Measurements from ENCODE around the gene KAT14. TPM values are rescaled to one million over a fixed set of nuclear protein-coding genes. Genes with fewer than 3 reads are reported as not detected.

KAT14 gene
- total RNA-seq, 1 experiment from 2014 or later = 24.1 TPM

DNA sequence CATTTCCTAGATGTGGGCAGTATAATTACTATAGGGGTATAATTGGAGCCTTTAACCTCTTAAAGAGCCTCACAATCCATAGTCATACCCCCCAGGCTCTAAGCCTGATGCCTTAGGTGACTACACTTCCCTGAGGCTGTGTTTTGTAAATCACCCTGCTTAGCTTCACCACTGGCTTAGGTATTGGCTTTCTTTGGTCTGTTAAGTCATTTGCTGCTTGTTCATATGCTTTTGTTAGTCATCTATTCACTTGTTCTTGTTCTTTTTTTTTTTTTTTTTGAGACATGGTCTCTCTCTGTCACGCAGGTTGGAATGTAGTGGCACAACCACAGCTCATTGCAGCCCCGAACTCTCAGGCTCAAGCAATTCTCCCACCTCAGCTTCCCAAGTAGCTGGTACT, 26.7 kb downstream of the KAT14 start (continued):
- TF ChIP-seq, protein P1, sequence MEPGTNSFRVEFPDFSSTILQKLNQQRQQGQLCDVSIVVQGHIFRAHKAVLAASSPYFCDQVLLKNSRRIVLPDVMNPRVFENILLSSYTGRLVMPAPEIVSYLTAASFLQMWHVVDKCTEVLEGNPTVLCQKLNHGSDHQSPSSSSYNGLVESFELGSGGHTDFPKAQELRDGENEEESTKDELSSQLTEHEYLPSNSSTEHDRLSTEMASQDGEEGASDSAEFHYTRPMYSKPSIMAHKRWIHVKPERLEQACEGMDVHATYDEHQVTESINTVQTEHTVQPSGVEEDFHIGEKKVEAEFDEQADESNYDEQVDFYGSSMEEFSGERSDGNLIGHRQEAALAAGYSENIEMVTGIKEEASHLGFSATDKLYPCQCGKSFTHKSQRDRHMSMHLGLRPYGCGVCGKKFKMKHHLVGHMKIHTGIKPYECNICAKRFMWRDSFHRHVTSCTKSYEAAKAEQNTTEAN (CRISPR knock-in tag; IDR thresholded peaks at IDR 0.05) = no peak
- TF ChIP-seq ZNF671 (CRISPR knock-in tag; IDR thresholded peaks at IDR 0.05) = no peak
- TF ChIP-seq MLX (CRISPR knock-in tag; IDR thresholded peaks at IDR 0.05) = no peak
- TF ChIP-seq, protein P2, sequence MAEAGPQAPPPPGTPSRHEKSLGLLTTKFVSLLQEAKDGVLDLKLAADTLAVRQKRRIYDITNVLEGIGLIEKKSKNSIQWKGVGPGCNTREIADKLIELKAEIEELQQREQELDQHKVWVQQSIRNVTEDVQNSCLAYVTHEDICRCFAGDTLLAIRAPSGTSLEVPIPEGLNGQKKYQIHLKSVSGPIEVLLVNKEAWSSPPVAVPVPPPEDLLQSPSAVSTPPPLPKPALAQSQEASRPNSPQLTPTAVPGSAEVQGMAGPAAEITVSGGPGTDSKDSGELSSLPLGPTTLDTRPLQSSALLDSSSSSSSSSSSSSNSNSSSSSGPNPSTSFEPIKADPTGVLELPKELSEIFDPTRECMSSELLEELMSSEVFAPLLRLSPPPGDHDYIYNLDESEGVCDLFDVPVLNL (CRISPR knock-in tag; IDR thresholded peaks at IDR 0.05; ENCODE audit: borderline replicate concordance, low read depth) = no peak
- no peak for TF ChIP-seq FOXP1 (CRISPR knock-in tag; IDR thresholded peaks at IDR 0.05; ENCODE audit: borderline replicate concordance)
- TF ChIP-seq RORB (CRISPR knock-in tag; IDR thresholded peaks at IDR 0.05) = no peak
- TF ChIP-seq CBFB (CRISPR knock-in tag; IDR thresholded peaks at IDR 0.05; ENCODE audit: low read depth) = no peak
- TF ChIP-seq USF2 (CRISPR knock-in tag; IDR thresholded peaks at IDR 0.05) = no peak
- TF ChIP-seq FOXK1 (CRISPR knock-in tag; IDR thresholded peaks at IDR 0.05) = no peak
- no peak for TF ChIP-seq ZNF396 (CRISPR knock-in tag; IDR thresholded peaks at IDR 0.05; ENCODE audit: borderline replicate concordance)
- TF ChIP-seq, protein P3, sequence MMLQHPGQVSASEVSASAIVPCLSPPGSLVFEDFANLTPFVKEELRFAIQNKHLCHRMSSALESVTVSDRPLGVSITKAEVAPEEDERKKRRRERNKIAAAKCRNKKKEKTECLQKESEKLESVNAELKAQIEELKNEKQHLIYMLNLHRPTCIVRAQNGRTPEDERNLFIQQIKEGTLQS (CRISPR knock-in tag; conservative IDR thresholded peaks at IDR 0.05) = no peak
- TF ChIP-seq, protein P4, sequence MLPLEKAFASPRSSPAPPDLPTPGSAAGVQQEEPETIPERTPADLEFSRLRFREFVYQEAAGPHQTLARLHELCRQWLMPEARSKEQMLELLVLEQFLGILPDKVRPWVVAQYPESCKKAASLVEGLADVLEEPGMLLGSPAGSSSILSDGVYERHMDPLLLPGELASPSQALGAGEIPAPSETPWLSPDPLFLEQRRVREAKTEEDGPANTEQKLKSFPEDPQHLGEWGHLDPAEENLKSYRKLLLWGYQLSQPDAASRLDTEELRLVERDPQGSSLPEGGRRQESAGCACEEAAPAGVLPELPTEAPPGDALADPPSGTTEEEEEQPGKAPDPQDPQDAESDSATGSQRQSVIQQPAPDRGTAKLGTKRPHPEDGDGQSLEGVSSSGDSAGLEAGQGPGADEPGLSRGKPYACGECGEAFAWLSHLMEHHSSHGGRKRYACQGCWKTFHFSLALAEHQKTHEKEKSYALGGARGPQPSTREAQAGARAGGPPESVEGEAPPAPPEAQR (CRISPR knock-in tag; IDR thresholded peaks at IDR 0.05) = no peak
- no peak for TF ChIP-seq SP1 (CRISPR knock-in tag; conservative IDR thresholded peaks at IDR 0.05)
- no peak for TF ChIP-seq NR3C1 (CRISPR knock-in tag; conservative IDR thresholded peaks at IDR 0.05; ENCODE audit: low read depth)
- TF ChIP-seq ETV6 (CRISPR knock-in tag; IDR thresholded peaks at IDR 0.05) = no peak

GRCh38 chr20:18165553-18165952, 27.9 kb downstream of the KAT14 start:
- DNase-seq (ENCODE audit: low spot score) (no peak), ATAC-seq (no peak)
- Mint-ChIP-seq H3K27ac (peak overlapping the region; percentile 80), H3K4me3 (no peak overlapping the region), H3K4me1 (peaks cover 19% of the 10 kb centered on the region), H3K36me3 (peaks cover 28% of the 10 kb centered on the region), H3K9me3 (no peaks in the 10 kb centered on the region), H3K27me3 (ENCODE audit: low read depth) (no peaks in the 10 kb centered on the region)
- CTCF ChIA-PET = no interaction called here
- POLR2A ChIA-PET = no interaction called here
- no peak for TF ChIP-seq KAT7 (CRISPR knock-in tag; IDR thresholded peaks at IDR 0.05; ENCODE audit: borderline replicate concordance)
- no peak for TF ChIP-seq FOXP1 (CRISPR knock-in tag; IDR thresholded peaks at IDR 0.05; ENCODE audit: borderline replicate concordance)
- no peak for TF ChIP-seq ATF1 (CRISPR knock-in tag; IDR thresholded peaks at IDR 0.05)
- no peak for TF ChIP-seq CREB1 (CRISPR knock-in tag; IDR thresholded peaks at IDR 0.05)
- TF ChIP-seq SOX15 (CRISPR knock-in tag; IDR thresholded peaks at IDR 0.05) = no peak
- no peak for TF ChIP-seq FOXK1 (CRISPR knock-in tag; IDR thresholded peaks at IDR 0.05)
- TF ChIP-seq, protein P5, sequence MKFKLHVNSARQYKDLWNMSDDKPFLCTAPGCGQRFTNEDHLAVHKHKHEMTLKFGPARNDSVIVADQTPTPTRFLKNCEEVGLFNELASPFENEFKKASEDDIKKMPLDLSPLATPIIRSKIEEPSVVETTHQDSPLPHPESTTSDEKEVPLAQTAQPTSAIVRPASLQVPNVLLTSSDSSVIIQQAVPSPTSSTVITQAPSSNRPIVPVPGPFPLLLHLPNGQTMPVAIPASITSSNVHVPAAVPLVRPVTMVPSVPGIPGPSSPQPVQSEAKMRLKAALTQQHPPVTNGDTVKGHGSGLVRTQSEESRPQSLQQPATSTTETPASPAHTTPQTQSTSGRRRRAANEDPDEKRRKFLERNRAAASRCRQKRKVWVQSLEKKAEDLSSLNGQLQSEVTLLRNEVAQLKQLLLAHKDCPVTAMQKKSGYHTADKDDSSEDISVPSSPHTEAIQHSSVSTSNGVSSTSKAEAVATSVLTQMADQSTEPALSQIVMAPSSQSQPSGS (CRISPR knock-in tag; IDR thresholded peaks at IDR 0.05; ENCODE audit: borderline replicate concordance, low read depth) = no peak
- TF ChIP-seq ZNF138 (CRISPR knock-in tag; conservative IDR thresholded peaks at IDR 0.05) = no peak
